ENCODE measurements around the gene HARS2.
"Not testable (repeated sequence)": the region's sequence is repeated elsewhere in the genome, so short reads cannot be mapped to it uniquely, and the experiment has no call there.

Gene HARS2

GRCh38 chr5:140690941-140691924, at the start of gene HARS2, which contains the start of gene HARS1:
Gene HARS2 (plus strand): TSS chr5:140691455. CDS start chr5:140691649, 194 bp downstream.
Gene HARS1 (minus strand): TSS chr5:140691370. CDS start chr5:140691304, 66 bp downstream.
- peak within 1 kb of the TSS; percentile 95 for H3K4me3 ChIP-seq (ENCODE audit: low read depth, low read length)
- peak within 1 kb of the TSS; percentile 41 for H3K27ac ChIP-seq
- no peaks in the 10 kb centered on the region for H3K27me3 ChIP-seq (replicated peaks)
- DNase-seq = peak; percentile 93
- H3K36me3 ChIP-seq (replicated peaks) = peaks cover 38% of the 10 kb centered on the region
- in situ Hi-C loops (cut with HindIII; ENCODE audit: low pct_ligation_motif_present, low sequenced_read_pairs) = no loop called here
- peak; percentile 5 for TF ChIP-seq CTCF (IDR thresholded peaks at IDR 0.05; ENCODE audit: low read depth, low read length, missing control alignments)

GRCh38 chr5:140641716-140642115, 49.5 kb upstream of the HARS2 start:
- H3K36me3 ChIP-seq (replicated peaks) = peaks cover 13% of the 10 kb centered on the region
- TF ChIP-seq CTCF (IDR thresholded peaks at IDR 0.05; ENCODE audit: low read depth, low read length, missing control alignments) = no peak
- H3K4me3 ChIP-seq (ENCODE audit: low read depth, low read length) = no peak overlapping the region
- H3K27me3 ChIP-seq (replicated peaks) = no peaks in the 10 kb centered on the region
- H3K27ac ChIP-seq = no peak overlapping the region
- no peak for DNase-seq
- in situ Hi-C loops (cut with HindIII; ENCODE audit: low pct_ligation_motif_present, low sequenced_read_pairs) = no loop called here

GRCh38 chr5:140642718-140643117, 48.5 kb upstream of the HARS2 start:
- no peak for TF ChIP-seq CTCF (IDR thresholded peaks at IDR 0.05; ENCODE audit: low read depth, low read length, missing control alignments)
- Histone ChIP-seq H3K27ac (no peak overlapping the region), H3K4me3 (ENCODE audit: low read depth, low read length) (no peak overlapping the region), H3K27me3 (replicated peaks) (no peaks in the 10 kb centered on the region), H3K36me3 (replicated peaks) (peaks cover 13% of the 10 kb centered on the region)
- no peak for DNase-seq
- in situ Hi-C loops (cut with HindIII; ENCODE audit: low pct_ligation_motif_present, low sequenced_read_pairs) = no loop called here

- Histone ChIP-seq H3K27me3 (replicated peaks) (no peaks in the 10 kb centered on the region), H3K27ac (peak overlapping the region; percentile 43), H3K36me3 (replicated peaks) (peaks cover 38% of the 10 kb centered on the region), H3K4me3 (ENCODE audit: low read depth, low read length) (peak overlapping the region; percentile 95)
- in situ Hi-C loops (cut with HindIII; ENCODE audit: low pct_ligation_motif_present, low sequenced_read_pairs) = no loop called here
- peak; percentile 5 for TF ChIP-seq CTCF (IDR thresholded peaks at IDR 0.05; ENCODE audit: low read depth, low read length, missing control alignments)
- DNase-seq = no peak
Measured at GRCh38 chr5:140647042-140647419, 44.2 kb upstream of the HARS2 start.

- TF ChIP-seq CTCF (IDR thresholded peaks at IDR 0.05; ENCODE audit: low read depth, low read length, missing control alignments) = no peak
- Histone ChIP-seq H3K36me3 (replicated peaks) (peaks cover 82% of the 10 kb centered on the region), H3K27me3 (replicated peaks) (no peaks in the 10 kb centered on the region), H3K27ac (no peak overlapping the region), H3K4me3 (ENCODE audit: low read depth, low read length) (no peak overlapping the region)
- in situ Hi-C loops (cut with HindIII; ENCODE audit: low pct_ligation_motif_present, low sequenced_read_pairs) = no loop called here
- no peak for DNase-seq
Measured at GRCh38 chr5:140658870-140659269, 32.4 kb upstream of the HARS2 start.

GRCh38 chr5:140660371-140660770, 30.9 kb upstream of the HARS2 start:
- H3K4me3 ChIP-seq (ENCODE audit: low read depth, low read length); H3K27ac ChIP-seq; DNase-seq; H3K27me3 ChIP-seq (replicated peaks); in situ Hi-C loops (cut with HindIII; ENCODE audit: low pct_ligation_motif_present, low sequenced_read_pairs): not testable (repeated sequence)
- H3K36me3 ChIP-seq (replicated peaks) = peaks cover 70% of the 10 kb centered on the region
